ES-I3 (cell line): ENCODE data around the gene MEAF6.
A peak's percentile ranks its signal among the peaks of the same experiment; 100 is the strongest.
"Not testable (repeated sequence)": the region's sequence is repeated elsewhere in the genome, so short reads cannot be mapped to it uniquely, and the experiment has no call there.

ENCODE experiments used
- H3K36me3 ChIP-seq: 2 replicates; pipeline ENCODE4 v1.6.1; 2013; ENCODE audit warnings: mild to moderate bottlenecking, low read length, control low read depth, moderate library complexity; ENCODE audit not compliant: insufficient read depth
- H3K4me1 ChIP-seq: 2 replicates; pipeline ENCODE4 v1.6.1; 2013; ENCODE audit warnings: mild to moderate bottlenecking, control low read depth, low read length; ENCODE audit not compliant: insufficient read depth
- H3K9ac ChIP-seq: 2 replicates; pipeline ENCODE4 v1.6.1; 2013; ENCODE audit warnings: low read depth, mild to moderate bottlenecking, low read length, moderate library complexity
- H3K9me3 ChIP-seq: 2 replicates; pipeline ENCODE4 v1.6.1; 2013; ENCODE audit warnings: mild to moderate bottlenecking, low read length, moderate library complexity; ENCODE audit not compliant: control insufficient read depth, insufficient read depth

MEAF6 gene

GRCh38 chr1:37545019-37545418 is 30.5 kb upstream of the MEAF6 start:
- no peaks in the 10 kb centered on the region for H3K4me1 ChIP-seq
- no peak overlapping the region for H3K9ac ChIP-seq
- H3K9me3 ChIP-seq: no peaks in the 10 kb centered on the region
- H3K36me3 ChIP-seq: peaks cover 13% of the 10 kb centered on the region

GRCh38 chr1:37544530-37544929 is 30.0 kb upstream of the MEAF6 start:
- H3K9ac ChIP-seq: no peak overlapping the region
- H3K4me1 ChIP-seq: no peaks in the 10 kb centered on the region
- H3K36me3 ChIP-seq: peaks cover 18% of the 10 kb centered on the region
- no peaks in the 10 kb centered on the region for H3K9me3 ChIP-seq

- H3K36me3 ChIP-seq: peaks cover 29% of the 10 kb centered on the region
These were observed 25.6 kb upstream of the MEAF6 start for GRCh38 chr1:37540036-37540785.

GRCh38 chr1:37539154-37539553 is 24.6 kb upstream of the MEAF6 start:
- not testable (repeated sequence) for H3K4me1 ChIP-seq, H3K9ac ChIP-seq, H3K9me3 ChIP-seq
- H3K36me3 ChIP-seq: peaks cover 29% of the 10 kb centered on the region

More at GRCh38 chr1:37540036-37540785, 25.6 kb upstream of the MEAF6 start:
- Histone ChIP-seq H3K9ac (no peak overlapping the region), H3K4me1 (no peaks in the 10 kb centered on the region), H3K9me3 (no peaks in the 10 kb centered on the region)

GRCh38 chr1:37537378-37537777 is 22.8 kb upstream of the MEAF6 start:
- Histone ChIP-seq H3K36me3 (peaks cover 31% of the 10 kb centered on the region), H3K9me3 (no peaks in the 10 kb centered on the region), H3K9ac (no peak overlapping the region), H3K4me1 (no peaks in the 10 kb centered on the region; the same call in 1 of the 2 replicates)

DNA sequence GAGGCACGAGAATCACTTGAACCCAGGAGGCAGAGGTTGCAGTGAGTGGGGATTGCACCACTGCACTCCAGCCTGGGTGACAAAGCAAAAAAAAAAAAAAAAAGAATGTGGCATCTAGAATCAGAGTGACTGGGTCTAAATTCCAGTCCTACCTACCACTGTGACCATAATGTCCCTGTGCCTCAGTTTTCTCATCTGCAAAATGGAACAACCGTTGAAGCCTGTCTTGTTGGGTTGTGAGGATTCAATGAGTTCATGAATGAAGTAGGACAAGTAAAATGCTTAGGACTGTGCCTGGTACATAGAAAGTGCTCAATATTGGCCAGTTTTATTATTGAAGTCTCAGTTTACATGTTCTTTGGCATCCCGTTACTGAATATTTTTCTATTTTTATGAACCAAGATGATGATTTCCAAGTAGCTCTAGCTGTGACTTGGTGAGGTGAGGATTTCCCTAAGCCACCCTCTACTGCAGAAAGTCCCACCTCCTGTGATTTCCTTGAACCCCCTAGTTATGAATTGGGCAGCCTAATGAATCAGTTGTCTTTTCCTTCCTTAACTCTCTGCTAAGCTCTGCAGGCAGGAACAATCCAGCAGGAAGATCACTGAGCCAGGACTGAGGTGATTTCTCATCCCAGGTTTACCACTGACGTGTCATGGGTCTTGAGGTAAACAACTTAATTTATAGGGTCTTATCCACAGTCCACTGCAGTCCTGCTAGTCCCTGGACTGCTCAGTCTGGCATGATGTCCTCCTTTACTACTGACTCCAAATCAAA is 18.9 kb upstream of the MEAF6 start:
- H3K36me3 ChIP-seq: peaks cover 14% of the 10 kb centered on the region
- no peaks in the 10 kb centered on the region; the same call in 1 of the 2 replicates for H3K4me1 ChIP-seq

GRCh38 chr1:37532418-37533156 is 18.0 kb upstream of the MEAF6 start:
- H3K9me3 ChIP-seq, H3K4me1 ChIP-seq, H3K9ac ChIP-seq, H3K36me3 ChIP-seq: not testable (repeated sequence)

More for the DNA sequence above, 18.9 kb upstream of the MEAF6 start:
- H3K9ac ChIP-seq: no peak overlapping the region
- H3K9me3 ChIP-seq: no peaks in the 10 kb centered on the region

DNA sequence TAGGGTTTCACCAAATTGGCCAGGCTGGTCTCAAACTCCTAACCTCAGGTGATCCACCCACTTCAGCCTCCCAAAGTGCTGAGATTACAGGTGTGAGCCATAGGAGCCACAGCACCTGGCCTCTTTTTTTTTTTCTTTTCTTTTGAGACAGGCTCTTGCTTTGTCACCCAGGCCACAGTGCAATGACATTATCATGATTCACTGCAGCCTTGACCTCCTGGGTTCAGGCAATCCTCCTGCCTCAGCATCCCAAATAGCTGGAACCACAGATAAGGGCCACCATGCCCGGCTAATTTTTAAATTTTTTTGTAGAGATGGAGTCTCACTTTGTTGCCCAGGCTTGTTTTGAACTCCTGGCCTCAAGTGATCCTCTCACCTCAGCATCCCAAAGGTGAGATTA is 15.3 kb upstream of the MEAF6 start:
- H3K9ac ChIP-seq, H3K36me3 ChIP-seq, H3K9me3 ChIP-seq, H3K4me1 ChIP-seq: not testable (repeated sequence)

GRCh38 chr1:37519613-37520012 is 5.0 kb upstream of the MEAF6 start:
- H3K36me3 ChIP-seq: no peaks in the 10 kb centered on the region
- H3K4me1 ChIP-seq: no peaks in the 10 kb centered on the region; the same call in 1 of the 2 replicates
- no peaks in the 10 kb centered on the region for H3K9me3 ChIP-seq
- no peak overlapping the region; the same call in 1 of the 2 replicates for H3K9ac ChIP-seq

DNA sequence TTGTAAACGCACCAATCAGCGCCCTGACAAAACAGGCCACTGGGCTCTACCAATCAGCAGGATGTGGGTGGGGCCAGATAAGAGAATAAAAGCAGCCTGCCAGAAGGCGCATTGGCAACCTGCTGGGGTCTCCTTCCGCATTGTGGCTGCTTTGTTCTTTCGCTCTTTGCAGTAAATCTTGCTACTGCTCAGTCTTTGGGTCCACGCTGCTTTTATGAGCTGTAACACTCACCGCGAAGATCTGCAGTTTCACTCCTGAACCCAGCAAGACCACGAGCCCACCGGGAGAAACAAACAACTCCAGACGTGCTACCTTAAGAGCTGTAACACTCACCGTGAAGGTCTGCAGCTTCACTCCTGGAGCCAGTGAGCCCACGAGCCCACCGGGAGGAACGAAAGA is 4.4 kb upstream of the MEAF6 start:
- not testable (repeated sequence) for H3K4me1 ChIP-seq, H3K9ac ChIP-seq, H3K9me3 ChIP-seq, H3K36me3 ChIP-seq

- H3K9me3 ChIP-seq, H3K36me3 ChIP-seq, H3K4me1 ChIP-seq, H3K9ac ChIP-seq: not testable (repeated sequence)
These were observed 3.7 kb upstream of the MEAF6 start for GRCh38 chr1:37518241-37518640.

GRCh38 chr1:37517569-37517968 is 3.0 kb upstream of the MEAF6 start:
- no peaks in the 10 kb centered on the region for H3K36me3 ChIP-seq
- H3K9ac ChIP-seq: no peak overlapping the region
- no peaks in the 10 kb centered on the region for H3K9me3 ChIP-seq
- H3K4me1 ChIP-seq: peaks cover 6% of the 10 kb centered on the region; the same call in 1 of the 2 replicates

- peak overlapping the region; percentile 67 for H3K9ac ChIP-seq
- peaks cover 6% of the 10 kb centered on the region; the same call in 1 of the 2 replicates for H3K4me1 ChIP-seq
- no peaks in the 10 kb centered on the region; the same call in 1 of the 2 replicates for H3K36me3 ChIP-seq
- no peaks in the 10 kb centered on the region for H3K9me3 ChIP-seq
These were observed 844 bp upstream of the MEAF6 start for GRCh38 chr1:37515185-37516034.
